Measurements from ENCODE around the gene PARD3B. TPM values are rescaled to one million over a fixed set of nuclear protein-coding genes. Genes with fewer than 3 reads are reported as not detected.

PARD3B gene
- total RNA-seq, 1 experiment from 2014 or later = 3.6 TPM

DNA sequence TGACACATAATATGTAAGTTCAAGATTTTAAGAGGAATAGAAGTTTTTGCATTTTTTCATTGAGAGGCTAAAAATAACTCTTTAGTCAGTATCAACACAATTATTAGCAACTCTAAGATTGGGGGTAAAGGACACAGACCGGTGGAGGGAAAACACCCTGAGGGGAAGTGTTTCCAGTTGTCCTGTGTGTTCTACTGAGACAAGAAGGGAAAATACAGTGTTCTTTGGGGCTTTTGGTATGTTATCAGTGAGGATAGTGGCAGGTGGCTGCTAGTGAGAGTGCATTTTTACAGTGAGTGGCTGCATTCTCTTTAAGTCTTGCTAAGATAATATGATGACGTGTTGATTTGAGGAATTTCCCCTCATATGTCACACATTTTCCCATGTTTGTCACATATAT lies 507.5 kb downstream of the PARD3B start:
- H3K36me3 ChIP-seq (ENCODE audit: control insufficient read depth, insufficient read depth, low read length) = no peaks in the 10 kb centered on the region
- in situ Hi-C loops (cut with HindIII; ENCODE audit: low pct_unique_long_range_greater_than_20kb, low sequenced_read_pairs) (no loop called here), intact Hi-C loops (cut with micrococcal nuclease; ENCODE audit: unreplicated experiment) (no loop called here)
- CTCF ChIA-PET = no interaction called here
- H3K4me3 ChIP-seq (ENCODE audit: low read depth in 2 of 2, low read length in 2 of 2) = no peak overlapping the region
- POLR2A ChIA-PET = no interaction called here
- TF ChIP-seq, protein P1, sequence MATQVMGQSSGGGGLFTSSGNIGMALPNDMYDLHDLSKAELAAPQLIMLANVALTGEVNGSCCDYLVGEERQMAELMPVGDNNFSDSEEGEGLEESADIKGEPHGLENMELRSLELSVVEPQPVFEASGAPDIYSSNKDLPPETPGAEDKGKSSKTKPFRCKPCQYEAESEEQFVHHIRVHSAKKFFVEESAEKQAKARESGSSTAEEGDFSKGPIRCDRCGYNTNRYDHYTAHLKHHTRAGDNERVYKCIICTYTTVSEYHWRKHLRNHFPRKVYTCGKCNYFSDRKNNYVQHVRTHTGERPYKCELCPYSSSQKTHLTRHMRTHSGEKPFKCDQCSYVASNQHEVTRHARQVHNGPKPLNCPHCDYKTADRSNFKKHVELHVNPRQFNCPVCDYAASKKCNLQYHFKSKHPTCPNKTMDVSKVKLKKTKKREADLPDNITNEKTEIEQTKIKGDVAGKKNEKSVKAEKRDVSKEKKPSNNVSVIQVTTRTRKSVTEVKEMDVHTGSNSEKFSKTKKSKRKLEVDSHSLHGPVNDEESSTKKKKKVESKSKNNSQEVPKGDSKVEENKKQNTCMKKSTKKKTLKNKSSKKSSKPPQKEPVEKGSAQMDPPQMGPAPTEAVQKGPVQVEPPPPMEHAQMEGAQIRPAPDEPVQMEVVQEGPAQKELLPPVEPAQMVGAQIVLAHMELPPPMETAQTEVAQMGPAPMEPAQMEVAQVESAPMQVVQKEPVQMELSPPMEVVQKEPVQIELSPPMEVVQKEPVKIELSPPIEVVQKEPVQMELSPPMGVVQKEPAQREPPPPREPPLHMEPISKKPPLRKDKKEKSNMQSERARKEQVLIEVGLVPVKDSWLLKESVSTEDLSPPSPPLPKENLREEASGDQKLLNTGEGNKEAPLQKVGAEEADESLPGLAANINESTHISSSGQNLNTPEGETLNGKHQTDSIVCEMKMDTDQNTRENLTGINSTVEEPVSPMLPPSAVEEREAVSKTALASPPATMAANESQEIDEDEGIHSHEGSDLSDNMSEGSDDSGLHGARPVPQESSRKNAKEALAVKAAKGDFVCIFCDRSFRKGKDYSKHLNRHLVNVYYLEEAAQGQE (IDR thresholded peaks at IDR 0.05; ENCODE audit: insufficient read depth in 1 of 2, low read depth in 2 of 2, low read length in 1 of 2) = no peak
- TF ChIP-seq, protein P2, sequence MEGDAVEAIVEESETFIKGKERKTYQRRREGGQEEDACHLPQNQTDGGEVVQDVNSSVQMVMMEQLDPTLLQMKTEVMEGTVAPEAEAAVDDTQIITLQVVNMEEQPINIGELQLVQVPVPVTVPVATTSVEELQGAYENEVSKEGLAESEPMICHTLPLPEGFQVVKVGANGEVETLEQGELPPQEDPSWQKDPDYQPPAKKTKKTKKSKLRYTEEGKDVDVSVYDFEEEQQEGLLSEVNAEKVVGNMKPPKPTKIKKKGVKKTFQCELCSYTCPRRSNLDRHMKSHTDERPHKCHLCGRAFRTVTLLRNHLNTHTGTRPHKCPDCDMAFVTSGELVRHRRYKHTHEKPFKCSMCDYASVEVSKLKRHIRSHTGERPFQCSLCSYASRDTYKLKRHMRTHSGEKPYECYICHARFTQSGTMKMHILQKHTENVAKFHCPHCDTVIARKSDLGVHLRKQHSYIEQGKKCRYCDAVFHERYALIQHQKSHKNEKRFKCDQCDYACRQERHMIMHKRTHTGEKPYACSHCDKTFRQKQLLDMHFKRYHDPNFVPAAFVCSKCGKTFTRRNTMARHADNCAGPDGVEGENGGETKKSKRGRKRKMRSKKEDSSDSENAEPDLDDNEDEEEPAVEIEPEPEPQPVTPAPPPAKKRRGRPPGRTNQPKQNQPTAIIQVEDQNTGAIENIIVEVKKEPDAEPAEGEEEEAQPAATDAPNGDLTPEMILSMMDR (IDR thresholded peaks at IDR 0.05) = no peak
- TF ChIP-seq TCF7L2 (IDR thresholded peaks at IDR 0.05; ENCODE audit: low read depth, low read length) (no peak), POLR2AphosphoS5 (IDR thresholded peaks at IDR 0.05; ENCODE audit: low read depth, low read length) (no peak), SIN3A (IDR thresholded peaks at IDR 0.05; ENCODE audit: borderline replicate concordance, insufficient read depth, low read depth, low read length) (no peak)
- peaks cover 6% of the 10 kb centered on the region for H3K4me1 ChIP-seq (ENCODE audit: control insufficient read depth, insufficient read depth, low read length)
- ATAC-seq (no peak), DNase-seq (ENCODE audit: low read depth, low spot score) (no peak)
- no peaks in the 10 kb centered on the region for H3K9me3 ChIP-seq (ENCODE audit: control insufficient read depth, insufficient read depth, low read depth, low read length)
- no TSS peak for BruUV-seq (replicated peaks)
- no peak overlapping the region for H3K27ac ChIP-seq (ENCODE audit: low read length)
- H3K27me3 ChIP-seq (ENCODE audit: control insufficient read depth, insufficient read depth, low read length) = no peaks in the 10 kb centered on the region

DNA sequence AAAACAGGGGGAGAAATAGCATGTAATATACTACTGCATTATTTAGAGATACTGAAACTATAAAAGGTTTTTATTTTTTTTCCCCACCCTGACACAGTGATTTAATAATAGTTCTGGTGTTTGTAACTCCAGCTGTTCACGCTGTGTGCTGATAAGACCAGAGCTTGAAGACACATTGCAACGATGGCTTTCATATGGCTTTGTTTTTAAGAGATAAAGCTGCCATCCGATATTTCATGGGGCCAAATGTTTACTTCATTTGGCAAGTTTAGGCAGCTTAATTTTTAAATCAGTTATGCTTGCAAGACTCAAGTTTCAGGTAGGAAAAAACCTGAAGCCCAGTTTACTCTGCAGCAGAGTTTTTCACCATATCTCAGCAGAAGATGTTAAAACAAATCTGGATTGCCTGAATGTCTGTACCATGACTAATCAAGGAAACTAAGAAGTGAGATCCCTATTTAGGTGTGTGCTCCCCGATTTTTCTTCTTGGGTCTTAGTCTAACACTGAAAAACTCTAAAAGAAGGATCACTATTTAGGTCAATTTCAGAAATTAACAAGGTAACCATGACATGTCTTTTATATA lies 508.6 kb downstream of the PARD3B start:
- peak overlapping the region; percentile 5; the same call in 1 of the 2 replicates for H3K27ac ChIP-seq (ENCODE audit: low read length)
- CTCF ChIA-PET = no interaction called here
- BruUV-seq (replicated peaks) = no TSS peak

More for the DNA sequence above, 508.6 kb downstream of the PARD3B start:
- ATAC-seq (no peak), DNase-seq (ENCODE audit: low read depth, low spot score) (no peak)
- H3K27me3 ChIP-seq (ENCODE audit: control insufficient read depth, insufficient read depth, low read length) = no peaks in the 10 kb centered on the region
- in situ Hi-C loops (cut with HindIII; ENCODE audit: low pct_unique_long_range_greater_than_20kb, low sequenced_read_pairs) = no loop called here
- no peaks in the 10 kb centered on the region for H3K36me3 ChIP-seq (ENCODE audit: control insufficient read depth, insufficient read depth, low read length)
- intact Hi-C loops (cut with micrococcal nuclease; ENCODE audit: unreplicated experiment) = no loop called here
- H3K9me3 ChIP-seq (ENCODE audit: control insufficient read depth, insufficient read depth, low read depth, low read length) = no peaks in the 10 kb centered on the region
- peaks cover 6% of the 10 kb centered on the region for H3K4me1 ChIP-seq (ENCODE audit: control insufficient read depth, insufficient read depth, low read length)
- TF ChIP-seq TCF7L2 (IDR thresholded peaks at IDR 0.05; ENCODE audit: low read depth, low read length) (no peak), POLR2AphosphoS5 (IDR thresholded peaks at IDR 0.05; ENCODE audit: low read depth, low read length) (no peak), SIN3A (IDR thresholded peaks at IDR 0.05; ENCODE audit: borderline replicate concordance, insufficient read depth, low read depth, low read length) (no peak)
- TF ChIP-seq, protein P1 (IDR thresholded peaks at IDR 0.05; ENCODE audit: insufficient read depth in 1 of 2, low read depth in 2 of 2, low read length in 1 of 2) = no peak
- TF ChIP-seq, protein P2 (IDR thresholded peaks at IDR 0.05) = no peak
- POLR2A ChIA-PET = no interaction called here
- no peak overlapping the region for H3K4me3 ChIP-seq (ENCODE audit: low read depth in 2 of 2, low read length in 2 of 2)

All from Panc1 (cell line).